ENCODE data around the gene RFPL1.

GRCh38 chr22:29393019-29393608 is 45.3 kb upstream of the RFPL1 start:
- TF ChIP-seq ZNF776 (CRISPR knock-in tag; IDR thresholded peaks at IDR 0.05) = no peak
- TF ChIP-seq, protein P1, sequence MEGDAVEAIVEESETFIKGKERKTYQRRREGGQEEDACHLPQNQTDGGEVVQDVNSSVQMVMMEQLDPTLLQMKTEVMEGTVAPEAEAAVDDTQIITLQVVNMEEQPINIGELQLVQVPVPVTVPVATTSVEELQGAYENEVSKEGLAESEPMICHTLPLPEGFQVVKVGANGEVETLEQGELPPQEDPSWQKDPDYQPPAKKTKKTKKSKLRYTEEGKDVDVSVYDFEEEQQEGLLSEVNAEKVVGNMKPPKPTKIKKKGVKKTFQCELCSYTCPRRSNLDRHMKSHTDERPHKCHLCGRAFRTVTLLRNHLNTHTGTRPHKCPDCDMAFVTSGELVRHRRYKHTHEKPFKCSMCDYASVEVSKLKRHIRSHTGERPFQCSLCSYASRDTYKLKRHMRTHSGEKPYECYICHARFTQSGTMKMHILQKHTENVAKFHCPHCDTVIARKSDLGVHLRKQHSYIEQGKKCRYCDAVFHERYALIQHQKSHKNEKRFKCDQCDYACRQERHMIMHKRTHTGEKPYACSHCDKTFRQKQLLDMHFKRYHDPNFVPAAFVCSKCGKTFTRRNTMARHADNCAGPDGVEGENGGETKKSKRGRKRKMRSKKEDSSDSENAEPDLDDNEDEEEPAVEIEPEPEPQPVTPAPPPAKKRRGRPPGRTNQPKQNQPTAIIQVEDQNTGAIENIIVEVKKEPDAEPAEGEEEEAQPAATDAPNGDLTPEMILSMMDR (CRISPR knock-in tag; IDR thresholded peaks at IDR 0.05) = no peak
